ENCODE data around the gene TTC21A. TPM values are rescaled to one million over a fixed set of nuclear protein-coding genes. Genes with fewer than 3 reads are reported as not detected.

Gene TTC21A
- total RNA-seq, 2 experiments from 2014 or later = 1.5 to 1.6 TPM

- H3K4me3 Mint-ChIP-seq = peak overlapping the region; percentile 78
- H3K27me3 Mint-ChIP-seq (ENCODE audit: low read depth) = no peaks in the 10 kb centered on the region
- H3K9me3 Mint-ChIP-seq = no peaks in the 10 kb centered on the region
- H3K27ac Mint-ChIP-seq = peak overlapping the region; percentile 74
- DNase-seq = no peak
- peaks cover 37% of the 10 kb centered on the region for H3K4me1 Mint-ChIP-seq (ENCODE audit: low read depth)
- H3K36me3 Mint-ChIP-seq (ENCODE audit: low read depth) = no peaks in the 10 kb centered on the region
- intact Hi-C loops (cut with micrococcal nuclease) = loop anchor here (1.0 to 2.0 kb wide), 2 partner anchors 80 to 203 kb away; no protein-coding TSS in a partner anchor
- CTCF ChIA-PET = interaction anchor here (0.7 to 1.4 kb wide), 3 partner anchors 53 to 109 kb away, joined by 3 to 4 read pairs (median 3); no protein-coding TSS in a partner anchor
These were observed 74.2 kb downstream of the TTC21A start for GRCh38 chr3:39181408-39182335.

- H3K27ac Mint-ChIP-seq = no peak overlapping the region
- DNase-seq = no peak
- no peaks in the 10 kb centered on the region for H3K36me3 Mint-ChIP-seq (ENCODE audit: low read depth)
- intact Hi-C loops (cut with micrococcal nuclease) = loop anchor here (1.0 kb wide), 1 partner anchor 57 kb away; no protein-coding TSS in a partner anchor
- H3K27me3 Mint-ChIP-seq (ENCODE audit: low read depth) = no peaks in the 10 kb centered on the region
- H3K4me1 Mint-ChIP-seq (ENCODE audit: low read depth) = peaks cover 26% of the 10 kb centered on the region
- no peaks in the 10 kb centered on the region for H3K9me3 Mint-ChIP-seq
- CTCF ChIA-PET = interaction anchor here (1.9 to 10.5 kb wide), 2 partner anchors 56 to 106 kb away, joined by 7 to 359 read pairs; no protein-coding TSS in a partner anchor
- H3K4me3 Mint-ChIP-seq = no peak overlapping the region
These were observed 76.0 kb downstream of the TTC21A start for GRCh38 chr3:39183211-39184080.

- Mint-ChIP-seq H3K27me3 (ENCODE audit: low read depth) (no peaks in the 10 kb centered on the region), H3K9me3 (no peaks in the 10 kb centered on the region), H3K4me3 (no peak overlapping the region), H3K36me3 (ENCODE audit: low read depth) (no peaks in the 10 kb centered on the region), H3K4me1 (ENCODE audit: low read depth) (peaks cover 18% of the 10 kb centered on the region), H3K27ac (no peak overlapping the region)
- intact Hi-C loops (cut with micrococcal nuclease) = loop anchor here (1.0 kb wide), 1 partner anchor 58 kb away; no protein-coding TSS in a partner anchor
- CTCF ChIA-PET = interaction anchor here (1.9 to 10.5 kb wide), 2 partner anchors 57 to 106 kb away, joined by 7 to 359 read pairs; no protein-coding TSS in a partner anchor
- DNase-seq = no peak
These were observed 76.8 kb downstream of the TTC21A start for GRCh38 chr3:39184081-39184967.

- H3K36me3 Mint-ChIP-seq (ENCODE audit: low read depth) = no peaks in the 10 kb centered on the region
- CTCF ChIA-PET = interaction anchor here (1.9 to 10.5 kb wide), 2 partner anchors 58 to 105 kb away, joined by 7 to 359 read pairs; no protein-coding TSS in a partner anchor
- no peaks in the 10 kb centered on the region for H3K9me3 Mint-ChIP-seq
- intact Hi-C loops (cut with micrococcal nuclease) = loop anchor here (1.0 kb wide), 1 partner anchor 59 kb away; no protein-coding TSS in a partner anchor
- H3K27me3 Mint-ChIP-seq (ENCODE audit: low read depth) = no peaks in the 10 kb centered on the region
- H3K4me1 Mint-ChIP-seq (ENCODE audit: low read depth) = peaks cover 18% of the 10 kb centered on the region
- no peak overlapping the region for H3K4me3 Mint-ChIP-seq
- no peak for DNase-seq
- no peak overlapping the region for H3K27ac Mint-ChIP-seq
These were observed 77.4 kb downstream of the TTC21A start for GRCh38 chr3:39184968-39185285.

GRCh38 chr3:39185326-39185958 is 78.0 kb downstream of the TTC21A start:
- intact Hi-C loops (cut with micrococcal nuclease) = no loop called here
- CTCF ChIA-PET = interaction anchor here (1.9 to 10.5 kb wide), 2 partner anchors 58 to 104 kb away, joined by 7 to 359 read pairs; no protein-coding TSS in a partner anchor
- Mint-ChIP-seq H3K4me1 (ENCODE audit: low read depth) (peaks cover 14% of the 10 kb centered on the region), H3K27ac (no peak overlapping the region), H3K9me3 (no peaks in the 10 kb centered on the region), H3K27me3 (ENCODE audit: low read depth) (no peaks in the 10 kb centered on the region), H3K36me3 (ENCODE audit: low read depth) (no peaks in the 10 kb centered on the region), H3K4me3 (no peak overlapping the region)
- no peak for DNase-seq

- no peaks in the 10 kb centered on the region for H3K9me3 Mint-ChIP-seq
- intact Hi-C loops (cut with micrococcal nuclease) = no loop called here
- H3K4me1 Mint-ChIP-seq (ENCODE audit: low read depth) = peaks cover 12% of the 10 kb centered on the region
- DNase-seq = no peak
- CTCF ChIA-PET = interaction anchor here (1.2 to 10.5 kb wide), 2 partner anchors 59 to 104 kb away, joined by 5 to 359 read pairs; no protein-coding TSS in a partner anchor
- H3K36me3 Mint-ChIP-seq (ENCODE audit: low read depth) = no peaks in the 10 kb centered on the region
- no peaks in the 10 kb centered on the region for H3K27me3 Mint-ChIP-seq (ENCODE audit: low read depth)
- no peak overlapping the region for H3K4me3 Mint-ChIP-seq
- H3K27ac Mint-ChIP-seq = no peak overlapping the region
These were observed 78.6 kb downstream of the TTC21A start for GRCh38 chr3:39185959-39186691.

GRCh38 chr3:39186692-39187151 is 79.2 kb downstream of the TTC21A start:
- Mint-ChIP-seq H3K36me3 (ENCODE audit: low read depth) (no peaks in the 10 kb centered on the region), H3K27me3 (ENCODE audit: low read depth) (no peaks in the 10 kb centered on the region), H3K4me1 (ENCODE audit: low read depth) (peaks cover 9% of the 10 kb centered on the region), H3K9me3 (no peaks in the 10 kb centered on the region), H3K27ac (no peak overlapping the region), H3K4me3 (no peak overlapping the region)
- intact Hi-C loops (cut with micrococcal nuclease) = no loop called here
- no peak for DNase-seq
- CTCF ChIA-PET = interaction anchor here (0.6 to 10.5 kb wide), 3 partner anchors 60 to 190 kb away, joined by 4 to 359 read pairs (median 5); no protein-coding TSS in a partner anchor

GRCh38 chr3:39187372-39188155 is 80.1 kb downstream of the TTC21A start:
- intact Hi-C loops (cut with micrococcal nuclease) = no loop called here
- no peak overlapping the region for H3K27ac Mint-ChIP-seq
- no peaks in the 10 kb centered on the region for H3K9me3 Mint-ChIP-seq

More at GRCh38 chr3:39187372-39188155, 80.1 kb downstream of the TTC21A start:
- H3K36me3 Mint-ChIP-seq (ENCODE audit: low read depth) = no peaks in the 10 kb centered on the region
- CTCF ChIA-PET = interaction anchor here (0.6 to 10.5 kb wide), 3 partner anchors 61 to 189 kb away, joined by 4 to 359 read pairs (median 5); no protein-coding TSS in a partner anchor
- H3K27me3 Mint-ChIP-seq (ENCODE audit: low read depth) = no peaks in the 10 kb centered on the region
- no peak overlapping the region for H3K4me3 Mint-ChIP-seq
- DNase-seq = no peak
- peaks cover 17% of the 10 kb centered on the region for H3K4me1 Mint-ChIP-seq (ENCODE audit: low read depth)

Data from activated naive CD4-positive, alpha-beta T cell treated with anti-CD3 and anti-CD28 coated beads for 36 hours (primary cell).